HEK293 (cell line): ENCODE results near the gene BBIP1.

Source experiments
- HOXC10 ChIP-seq: sonication (generic); formaldehyde crosslinking; IDR thresholded peaks from 2 replicates; pipeline ENCODE4 v1.8.1; 2023; ENCODE audit warnings: mild to moderate bottlenecking, missing genetic modification reagents
- KLF16 ChIP-seq: fragments of 450-650 bp; formaldehyde crosslinking; IDR thresholded peaks from 2 replicates; pipeline ENCODE4 v1.5.1; 2017; ENCODE audit warnings: missing biosample characterization, missing genetic modification characterization
- PRDM10 ChIP-seq: fragments of 450-650 bp; formaldehyde crosslinking; IDR thresholded peaks from 2 replicates; pipeline ENCODE4 v1.5.1; 2016; ENCODE audit warnings: missing biosample characterization, missing genetic modification characterization
- PRDM4 ChIP-seq: fragments of 450-650 bp; formaldehyde crosslinking; IDR thresholded peaks from 2 replicates; pipeline ENCODE4 v1.5.1; 2017; ENCODE audit warnings: missing biosample characterization, missing genetic modification characterization
- SCRT2 ChIP-seq: fragments of 450-650 bp; formaldehyde crosslinking; IDR thresholded peaks from 2 replicates; pipeline ENCODE4 v1.5.1; 2016; ENCODE audit warnings: missing biosample characterization, missing genetic modification characterization
- YY1 ChIP-seq: fragments of 450-650 bp; formaldehyde crosslinking; IDR thresholded peaks from 2 replicates; pipeline ENCODE4 v1.5.1; 2018; ENCODE audit warnings: missing biosample characterization, missing genetic modification characterization
- ZBTB6 ChIP-seq: fragments of 450-650 bp; formaldehyde crosslinking; IDR thresholded peaks from 2 replicates; pipeline ENCODE4 v1.5.1; 2017; ENCODE audit warnings: missing biosample characterization, missing genetic modification characterization
- ZFP41 ChIP-seq: fragments of 450-650 bp; formaldehyde crosslinking; IDR thresholded peaks from 2 replicates; pipeline ENCODE4 v1.5.1; 2016; ENCODE audit warnings: missing biosample characterization, missing genetic modification characterization, borderline replicate concordance
- ZNF169 ChIP-seq: fragments of 450-650 bp; formaldehyde crosslinking; IDR thresholded peaks from 2 replicates; pipeline ENCODE4 v1.5.1; 2016; ENCODE audit warnings: missing biosample characterization, missing genetic modification characterization
- ZNF211 ChIP-seq: fragments of 450-650 bp; formaldehyde crosslinking; IDR thresholded peaks from 2 replicates; pipeline ENCODE4 v1.5.1; 2016; ENCODE audit warnings: low read depth, missing biosample characterization, missing genetic modification characterization
- ZNF362 ChIP-seq: fragments of 450-650 bp; formaldehyde crosslinking; IDR thresholded peaks from 2 replicates; pipeline ENCODE4 v1.5.1; 2016; ENCODE audit warnings: missing biosample characterization, missing genetic modification characterization
- ZNF37A ChIP-seq: fragments of 450-650 bp; IDR thresholded peaks from 2 replicates; pipeline ENCODE4 v1.5.1; 2018; ENCODE audit warnings: missing biosample characterization, missing genetic modification characterization
- ZNF639 ChIP-seq: fragments of 450-650 bp; formaldehyde crosslinking; IDR thresholded peaks from 2 replicates; pipeline ENCODE4 v1.5.1; 2016; ENCODE audit warnings: missing biosample characterization, missing genetic modification characterization
- ZSCAN30 ChIP-seq: fragments of 450-650 bp; IDR thresholded peaks from 2 replicates; pipeline ENCODE4 v1.5.1; 2018; ENCODE audit warnings: missing biosample characterization, mild to moderate bottlenecking, missing genetic modification characterization, moderate library complexity
- ZXDB ChIP-seq: fragments of 450-650 bp; formaldehyde crosslinking; IDR thresholded peaks from 2 replicates; pipeline ENCODE4 v1.5.1; 2016; ENCODE audit warnings: missing biosample characterization, missing genetic modification characterization
- TF ChIP-seq, protein P1 (sequence below): fragments of 450-650 bp; formaldehyde crosslinking; IDR thresholded peaks from 2 replicates; pipeline ENCODE4 v1.5.1; 2016; ENCODE audit warnings: missing biosample characterization, missing genetic modification characterization, borderline replicate concordance

BBIP1 gene

GRCh38 chr10:110918643-110919348 lies at the start of gene BBIP1 (continued):
- TF ChIP-seq ZBTB6 (tag by site-specific recombination) (0 out of 2 replicates have a peak, but pooled peaks have one; percentile 29), PRDM10 (peak; percentile 94), ZNF639 (tag by site-specific recombination) (peak; percentile 74), ZFP41 (tag by site-specific recombination) (no peak), ZNF37A (tag by site-specific recombination) (no peak), ZXDB (tag by site-specific recombination) (peak; percentile 93), ZNF362 (tag by site-specific recombination) (peak; percentile 96), PRDM4 (tag by site-specific recombination) (peak; percentile 31; the same call in 1 of the 2 replicates), HOXC10 (CRISPR knock-in tag) (no peak), YY1 (tag by site-specific recombination) (peak; percentile 85), KLF16 (tag by site-specific recombination) (peak; percentile 70; the same call in 1 of the 2 replicates), ZSCAN30 (tag by site-specific recombination) (peak; percentile 88), ZNF211 (tag by site-specific recombination) (no peak), SCRT2 (peak; percentile 73; the same call in 1 of the 2 replicates), ZNF169 (tag by site-specific recombination) (no peak)
- TF ChIP-seq, protein P1, sequence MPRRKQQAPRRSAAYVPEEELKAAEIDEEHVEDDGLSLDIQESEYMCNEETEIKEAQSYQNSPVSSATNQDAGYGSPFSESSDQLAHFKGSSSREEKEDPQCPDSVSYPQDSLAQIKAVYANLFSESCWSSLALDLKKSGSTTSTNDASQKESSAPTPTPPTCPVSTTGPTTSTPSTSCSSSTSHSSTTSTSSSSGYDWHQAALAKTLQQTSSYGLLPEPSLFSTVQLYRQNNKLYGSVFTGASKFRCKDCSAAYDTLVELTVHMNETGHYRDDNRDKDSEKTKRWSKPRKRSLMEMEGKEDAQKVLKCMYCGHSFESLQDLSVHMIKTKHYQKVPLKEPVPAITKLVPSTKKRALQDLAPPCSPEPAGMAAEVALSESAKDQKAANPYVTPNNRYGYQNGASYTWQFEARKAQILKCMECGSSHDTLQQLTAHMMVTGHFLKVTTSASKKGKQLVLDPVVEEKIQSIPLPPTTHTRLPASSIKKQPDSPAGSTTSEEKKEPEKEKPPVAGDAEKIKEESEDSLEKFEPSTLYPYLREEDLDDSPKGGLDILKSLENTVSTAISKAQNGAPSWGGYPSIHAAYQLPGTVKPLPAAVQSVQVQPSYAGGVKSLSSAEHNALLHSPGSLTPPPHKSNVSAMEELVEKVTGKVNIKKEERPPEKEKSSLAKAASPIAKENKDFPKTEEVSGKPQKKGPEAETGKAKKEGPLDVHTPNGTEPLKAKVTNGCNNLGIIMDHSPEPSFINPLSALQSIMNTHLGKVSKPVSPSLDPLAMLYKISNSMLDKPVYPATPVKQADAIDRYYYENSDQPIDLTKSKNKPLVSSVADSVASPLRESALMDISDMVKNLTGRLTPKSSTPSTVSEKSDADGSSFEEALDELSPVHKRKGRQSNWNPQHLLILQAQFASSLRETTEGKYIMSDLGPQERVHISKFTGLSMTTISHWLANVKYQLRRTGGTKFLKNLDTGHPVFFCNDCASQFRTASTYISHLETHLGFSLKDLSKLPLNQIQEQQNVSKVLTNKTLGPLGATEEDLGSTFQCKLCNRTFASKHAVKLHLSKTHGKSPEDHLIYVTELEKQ = 0 out of 2 replicates have a peak, but pooled peaks have one; percentile 24
